ENCODE data around the gene RDH16.
"Not testable (repeated sequence)": the region's sequence is repeated elsewhere in the genome, so short reads cannot be mapped to it uniquely, and the experiment has no call there.

The RDH16 gene

GRCh38 chr12:56951582-56952339 lies 5.6 kb downstream of the RDH16 start:
- DNase-seq = no peak

DNA sequence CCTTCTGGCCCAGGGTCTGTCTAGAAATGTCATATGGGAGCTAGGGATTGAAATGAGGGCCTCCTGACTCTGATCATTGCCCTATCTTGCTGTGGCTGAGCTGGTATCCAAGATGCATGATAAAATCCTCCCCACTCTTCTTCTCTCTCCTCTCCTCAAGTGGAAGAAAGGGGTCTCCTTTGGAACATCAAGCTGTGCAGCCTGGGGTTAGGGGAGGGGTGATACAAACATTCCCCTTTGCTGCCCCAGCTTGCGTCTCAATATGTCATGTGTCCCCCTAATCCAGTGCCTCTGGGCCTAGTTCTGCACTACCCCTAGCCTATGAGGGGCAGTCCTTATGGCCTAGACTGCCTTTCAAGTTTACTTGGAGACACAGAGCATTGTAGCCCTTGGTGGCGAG lies 8.5 kb downstream of the RDH16 start:
- no peak for DNase-seq

DNA sequence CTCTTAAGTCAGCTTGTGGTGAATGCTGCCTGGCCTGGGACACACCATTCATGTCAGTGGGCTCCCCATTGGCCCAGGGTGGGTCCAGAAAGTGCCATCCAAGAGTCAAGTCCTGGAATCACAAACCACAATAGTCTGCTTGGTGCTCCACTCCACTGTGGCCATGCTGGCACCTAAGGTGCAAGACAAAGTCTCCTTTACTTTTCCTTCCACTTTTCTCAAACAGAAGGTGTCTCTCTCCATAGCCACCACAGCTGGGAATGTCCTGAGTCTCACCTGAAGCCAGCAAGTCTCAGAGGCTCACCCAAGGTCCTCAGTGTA lies 9.0 kb downstream of the RDH16 start:
- DNase-seq = no peak

GRCh38 chr12:56947633-56948456 lies 9.6 kb downstream of the RDH16 start:
- no peak for DNase-seq

DNA sequence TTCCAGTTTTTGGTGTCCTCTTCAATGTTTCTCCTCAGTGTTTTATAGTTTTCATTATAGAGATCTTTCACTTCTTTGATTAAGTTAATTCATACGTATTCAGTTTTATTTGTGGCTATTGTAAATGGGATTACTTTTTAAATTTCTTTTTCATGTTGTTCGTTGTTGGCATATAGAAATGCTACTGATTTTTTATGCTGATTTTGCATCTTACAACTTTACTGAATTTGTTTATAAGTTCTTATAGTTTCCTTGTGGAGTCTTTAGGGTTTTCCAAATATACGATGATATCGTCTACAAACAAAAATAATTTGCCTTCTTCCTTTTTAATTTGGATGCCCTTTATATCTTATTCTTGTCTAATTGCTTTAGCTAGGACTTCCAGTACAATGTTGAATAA lies 13.5 kb downstream of the RDH16 start:
- DNase-seq = no peak

- DNase-seq = not testable (repeated sequence)
Measured at GRCh38 chr12:56943374-56943773, 14.0 kb downstream of the RDH16 start.

- DNase-seq = no peak
Measured at GRCh38 chr12:56941299-56942017, 15.9 kb downstream of the RDH16 start.

DNA sequence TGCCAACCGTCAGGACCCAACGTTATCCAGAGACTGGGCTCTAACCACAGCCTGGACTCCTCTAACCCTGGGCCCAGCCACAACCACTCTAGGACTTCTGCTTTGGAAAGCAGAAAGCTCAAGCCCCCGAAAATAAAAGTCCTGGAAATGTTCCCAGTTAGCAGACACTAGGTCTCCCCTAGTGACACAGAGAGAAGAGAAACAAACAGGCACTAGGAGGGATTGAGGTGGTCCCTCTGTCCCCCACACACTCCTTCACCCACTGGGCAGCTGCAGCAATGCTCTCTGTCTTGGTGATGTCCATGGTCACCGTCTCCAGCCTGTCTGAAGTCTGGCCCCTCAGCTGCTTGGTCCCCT lies 16.5 kb downstream of the RDH16 start:
- not testable (repeated sequence) for DNase-seq

DNA sequence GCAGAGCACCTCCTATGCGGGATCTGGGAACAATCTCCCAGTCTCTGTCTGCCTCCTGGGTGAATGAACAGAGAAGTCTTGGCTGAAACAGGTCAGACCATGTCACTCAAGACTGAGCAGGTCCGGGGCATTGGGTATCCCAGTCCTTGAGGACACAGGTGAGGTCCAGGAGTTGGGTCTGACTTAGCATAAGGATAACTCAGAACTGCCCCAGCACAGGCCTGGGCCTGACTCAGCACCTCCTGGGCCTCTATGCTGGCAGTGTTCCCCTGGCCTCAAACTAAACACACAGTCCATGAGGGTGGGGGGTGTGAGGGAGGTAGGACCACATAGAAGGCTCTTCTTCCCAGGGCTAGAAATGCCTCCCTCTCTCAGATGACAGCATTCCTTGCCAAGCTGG lies 21.7 kb downstream of the RDH16 start:
- DNase-seq = no peak

DNA sequence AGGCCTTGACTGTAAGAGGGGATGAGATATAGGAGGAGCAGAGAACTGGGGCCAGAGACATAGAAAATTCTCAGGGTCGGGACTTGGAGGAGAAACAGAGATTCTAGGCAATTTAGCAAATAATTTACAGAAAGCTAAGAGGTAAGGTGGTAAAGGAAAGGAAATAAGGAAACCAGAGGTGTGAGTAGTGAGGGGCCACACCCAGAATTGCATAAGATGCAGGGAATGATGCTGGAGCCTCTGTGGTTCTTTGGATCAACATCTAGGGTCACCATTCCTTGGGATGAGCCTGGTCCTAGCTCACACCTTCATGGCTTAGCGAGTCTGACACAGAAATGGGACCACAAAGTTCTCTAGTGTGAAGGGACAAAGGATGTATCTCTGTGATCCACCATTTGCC lies 22.3 kb downstream of the RDH16 start:
- DNase-seq = no peak

DNA sequence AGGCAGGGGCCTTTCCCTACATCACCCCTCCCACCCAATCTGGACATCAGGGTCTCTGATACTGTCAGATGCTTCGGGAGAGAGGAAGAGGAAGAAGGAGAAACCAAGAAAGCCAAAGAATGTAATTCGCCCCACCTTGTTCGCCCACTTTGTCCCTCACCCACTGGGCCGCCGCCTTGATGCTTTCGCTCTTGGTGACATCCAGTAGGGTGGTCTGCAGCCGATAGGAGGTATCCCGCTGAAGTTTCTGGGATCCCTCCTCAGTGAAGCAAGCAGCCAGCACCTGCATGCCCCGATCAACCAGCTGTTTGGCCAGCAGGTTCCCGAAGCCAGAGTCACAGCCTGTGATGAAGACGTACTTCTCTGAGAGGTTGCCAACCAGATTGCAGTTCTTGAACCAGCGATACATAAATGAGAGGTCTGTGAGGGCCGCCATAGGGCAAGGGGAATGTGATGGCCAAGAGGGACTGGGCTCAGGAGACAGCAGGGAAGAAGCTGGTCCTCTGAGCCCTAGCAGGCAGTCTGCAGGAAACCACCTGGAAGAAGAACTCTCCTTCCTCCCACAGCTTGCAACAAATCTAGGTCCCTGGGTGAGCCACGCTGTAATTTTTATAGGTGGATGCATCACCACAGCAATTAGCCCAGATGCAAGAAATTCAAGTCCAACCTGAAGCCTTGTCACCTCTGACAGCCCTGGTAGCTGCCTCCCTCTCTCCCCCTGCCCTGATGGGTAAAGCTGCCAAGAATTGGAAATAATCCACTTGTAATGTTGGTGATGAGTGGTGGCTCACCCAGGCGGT lies 23.4 kb downstream of the RDH16 start, which contains the start of gene SDR9C7:
TSS of gene SDR9C7 (minus strand) at position 583 of the 800 bp plus-strand sequence. CDS start at position 436, 147 bp downstream.
- no peak for DNase-seq

- no peak for DNase-seq
Measured at GRCh38 chr12:56932867-56933266, 24.5 kb downstream of the RDH16 start.

DNA sequence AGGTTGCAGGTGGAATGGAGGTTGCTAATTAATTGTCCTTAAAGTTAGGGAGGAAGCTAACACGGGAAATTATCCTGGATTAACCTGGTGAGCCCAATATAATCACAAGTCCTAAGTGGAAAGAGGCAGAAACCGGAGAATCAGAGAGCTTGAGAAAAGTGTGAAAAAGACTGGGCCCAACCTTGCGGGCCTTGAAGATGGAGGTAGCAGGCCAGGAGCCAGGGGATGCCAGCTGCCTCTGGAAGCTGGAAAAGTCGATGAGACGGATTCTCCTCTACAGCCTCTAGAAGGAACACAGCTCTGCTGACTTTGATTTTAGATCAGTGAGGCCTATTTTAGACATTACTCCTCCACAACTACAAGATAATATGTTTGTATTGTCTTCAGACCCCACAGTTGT lies 25.3 kb downstream of the RDH16 start:
- no peak for DNase-seq

DNA sequence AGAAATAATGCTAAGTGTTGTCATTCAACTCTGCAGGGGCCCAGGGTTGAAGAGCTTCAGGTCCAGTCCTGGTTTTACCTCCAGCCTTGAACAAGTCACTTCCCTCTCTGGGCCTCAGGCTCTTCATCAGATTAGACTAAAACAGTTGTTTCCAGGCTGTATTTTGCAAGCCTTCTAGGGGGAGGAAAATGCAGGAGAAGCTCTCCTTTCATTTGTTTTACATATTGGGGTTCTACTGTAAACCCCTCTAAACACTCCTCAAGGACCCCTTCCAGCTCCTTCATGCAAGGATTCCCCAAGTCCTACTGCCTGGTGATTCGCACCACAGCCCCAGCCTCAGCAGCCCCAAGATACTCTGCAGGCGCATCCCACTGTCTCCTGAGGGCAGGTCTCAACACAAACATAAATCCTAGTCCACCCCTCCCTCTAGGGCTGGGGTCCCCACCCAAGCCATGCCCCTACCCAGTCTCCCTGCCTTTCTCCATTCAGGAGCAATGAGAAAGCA lies 25.9 kb downstream of the RDH16 start:
- no peak for DNase-seq

DNA sequence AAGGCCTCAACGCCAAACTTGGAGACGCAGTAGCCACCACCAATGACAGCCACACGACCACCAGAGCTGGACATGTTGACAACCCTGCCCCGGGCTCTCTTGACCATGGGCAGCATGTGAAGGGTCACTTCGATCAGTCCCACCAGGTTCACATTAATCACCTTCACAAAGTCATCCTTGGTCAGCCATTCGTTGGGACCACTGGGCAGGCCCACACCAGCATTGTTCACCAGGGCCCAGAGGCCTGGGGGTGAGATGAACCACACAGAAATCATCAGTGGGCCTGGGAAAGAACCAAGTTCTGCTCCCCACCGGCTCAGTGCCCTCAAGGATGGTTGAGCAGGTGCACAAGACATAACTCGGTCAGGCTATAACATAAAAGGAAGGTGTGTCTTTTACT lies 27.2 kb downstream of the RDH16 start:
- no peak for DNase-seq

- DNase-seq = no peak
Measured at GRCh38 chr12:56929780-56930179, 27.6 kb downstream of the RDH16 start.

DNA sequence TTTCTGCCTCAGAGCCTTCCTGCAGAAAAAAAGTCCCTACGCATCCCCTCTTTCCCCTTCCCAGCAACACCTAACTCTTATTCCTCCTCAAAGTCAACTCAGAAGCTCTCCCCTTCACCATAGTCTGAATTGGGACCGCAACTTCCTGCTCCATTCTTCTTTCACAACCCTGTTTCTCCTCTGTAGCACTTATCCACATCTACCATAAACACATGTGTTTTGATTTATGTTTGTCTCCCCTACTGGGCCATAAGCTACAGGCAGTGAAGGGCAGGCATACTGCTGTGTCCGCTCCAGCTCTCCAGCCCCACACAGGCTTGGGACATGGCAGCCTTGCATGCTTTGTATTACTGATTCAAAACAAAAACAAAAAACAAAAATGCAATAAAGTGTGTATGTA lies 29.1 kb downstream of the RDH16 start:
- no peak for DNase-seq

DNA sequence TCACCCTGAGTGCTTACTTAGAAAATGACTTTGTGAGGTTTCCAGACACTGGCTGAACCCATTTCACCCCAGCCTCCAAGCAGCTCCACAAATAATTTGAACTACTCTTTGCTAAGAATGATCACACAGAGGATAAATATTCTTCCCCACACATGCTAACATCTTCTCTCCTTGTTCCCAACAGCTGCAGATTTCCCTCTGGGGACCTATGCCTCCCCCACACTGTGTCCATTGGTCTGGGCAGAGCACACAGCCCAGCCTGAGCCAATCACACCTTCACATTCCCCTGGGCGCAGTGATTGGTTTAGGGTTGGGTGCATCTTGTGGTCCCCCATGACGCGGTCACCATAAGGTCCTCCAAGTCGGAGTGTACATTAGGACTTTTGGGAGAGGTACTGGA lies 30.1 kb downstream of the RDH16 start:
- no peak for DNase-seq

- DNase-seq = no peak
Measured at GRCh38 chr12:56922031-56922430, 35.4 kb downstream of the RDH16 start.

DNA sequence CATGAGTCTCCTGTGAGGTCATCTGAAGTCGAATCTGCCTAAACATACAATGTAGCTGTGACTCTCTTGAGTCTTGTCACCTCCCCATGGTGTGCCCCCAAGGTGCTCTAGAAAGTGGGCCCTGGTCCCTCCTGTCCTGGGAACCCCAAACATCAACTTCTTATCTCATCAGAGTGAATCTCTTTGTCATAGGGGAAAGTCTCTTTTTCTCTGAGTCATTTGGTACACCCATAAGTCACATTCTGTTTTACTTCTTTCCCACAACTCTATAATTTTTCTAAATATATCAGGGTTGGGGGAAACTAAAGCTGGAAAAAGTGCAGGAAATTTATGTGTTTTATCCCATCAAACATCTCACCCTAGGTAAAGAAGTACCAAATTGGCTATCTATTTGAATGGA lies 36.1 kb downstream of the RDH16 start:
- no peak for DNase-seq

DNA sequence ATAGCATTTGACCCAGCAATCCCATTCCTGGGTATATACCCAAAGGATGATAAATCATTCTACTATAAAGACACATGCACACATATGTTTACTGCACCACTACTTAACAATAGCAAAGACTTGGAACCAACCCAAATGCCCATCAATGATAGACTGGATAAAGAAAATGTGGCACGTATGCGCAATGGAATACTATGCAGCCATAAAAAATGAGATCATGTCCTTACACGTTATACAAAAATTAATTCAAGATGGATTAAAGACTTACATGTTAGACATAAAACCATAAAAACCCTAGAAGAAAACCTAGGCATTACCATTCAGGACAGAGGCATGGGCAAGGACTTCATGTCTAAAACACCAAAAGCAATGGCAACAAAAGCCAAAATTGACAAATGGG lies 39.3 kb downstream of the RDH16 start:
- not testable (repeated sequence) for DNase-seq

DNA sequence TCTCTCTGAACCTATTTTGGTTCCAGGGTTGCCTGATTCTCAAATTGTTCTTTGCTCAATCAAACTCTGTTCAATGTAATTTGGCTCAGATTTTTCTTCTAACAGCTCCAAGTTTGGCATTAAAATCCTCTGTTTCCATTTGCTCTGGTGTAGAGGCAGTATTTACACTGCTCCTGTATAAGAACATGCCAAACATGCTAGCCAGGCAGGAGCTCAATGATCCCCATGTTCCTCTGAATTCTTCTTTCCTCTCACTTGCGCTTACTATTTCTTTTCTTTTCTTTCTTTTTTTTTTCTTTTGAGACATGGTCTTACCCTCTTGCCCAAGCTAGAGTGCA lies 40.4 kb downstream of the RDH16 start:
- DNase-seq = no peak
